ENCODE measurements around the gene KRTAP4-12. TPM values are rescaled to one million over a fixed set of nuclear protein-coding genes. Genes with fewer than 3 reads are reported as not detected.
"Not testable (repeated sequence)": the region's sequence is repeated elsewhere in the genome, so short reads cannot be mapped to it uniquely, and the experiment has no call there.

Gene KRTAP4-12
- total and polyA plus RNA-seq, 2 of the 13 experiments (the other 11 are each of a cell fraction or from before 2014, with no cell fraction given) = not detected

- FAIRE-seq; CTCF ChIA-PET (ENCODE audit: low intra/inter-chr PET ratio, low total read pairs); H2AFZ ChIP-seq (ENCODE audit: low read length); ATAC-seq; H3K4me3 ChIP-seq (replicated peaks in 1 of 3; ENCODE audit: insufficient read depth in 1 of 3, low read depth in 2 of 3, low read length in 3 of 3); DNase-seq (ENCODE audit: low spot score); H3K36me3 ChIP-seq (replicated peaks in 1 of 2; ENCODE audit: control insufficient read depth in 1 of 2, insufficient read depth in 2 of 2, low read length in 2 of 2); BruUV-seq (replicated peaks); H3K9me3 ChIP-seq (ENCODE audit: low read length); POLR2A ChIA-PET; H3K9ac ChIP-seq (ENCODE audit: insufficient read depth, low read depth, low read length); H3K27me3 ChIP-seq (ENCODE audit: control insufficient read depth in 1 of 2, insufficient read depth in 2 of 2, low read length in 2 of 2); H3K4me1 ChIP-seq (ENCODE audit: insufficient read depth, low read length); H4K20me1 ChIP-seq (ENCODE audit: insufficient read depth, low read length); H3K79me2 ChIP-seq (ENCODE audit: insufficient read depth, low read length); intact Hi-C loops (cut with micrococcal nuclease; ENCODE audit: unreplicated experiment); H3K27ac ChIP-seq (ENCODE audit: extremely low read length, insufficient read depth, low read length); H3K4me2 ChIP-seq (ENCODE audit: low read depth, low read length); in situ Hi-C loops (cut with HindIII; ENCODE audit: extremely low pct_ligation_motif_present, low pct_unique_long_range_greater_than_20kb): not testable (repeated sequence)
- 47% methylated on average over 7 of the region's 12 CpGs for WGBS (ENCODE audit: low lambda C conversion rate)
Measured at GRCh38 chr17:41123292-41123990, 541 bp downstream of the KRTAP4-12 start.

GRCh38 chr17:41121742-41122141, 2.2 kb downstream of the KRTAP4-12 start:
- intact Hi-C loops (cut with micrococcal nuclease; ENCODE audit: unreplicated experiment) (no loop called here), in situ Hi-C loops (cut with HindIII; ENCODE audit: extremely low pct_ligation_motif_present, low pct_unique_long_range_greater_than_20kb) (no loop called here)
- no peaks in the 10 kb centered on the region for H3K9me3 ChIP-seq (ENCODE audit: low read length)
- POLR2A ChIA-PET = interaction anchor here (0.6 kb wide), 1 partner anchor 131 kb away, joined by 3 read pairs; no protein-coding TSS in a partner anchor
- WGBS (ENCODE audit: low lambda C conversion rate) = 0% methylated on average over 2 of the region's 2 CpGs
- no peak overlapping the region for H2AFZ ChIP-seq (ENCODE audit: low read length)
- H3K27ac ChIP-seq (ENCODE audit: extremely low read length, insufficient read depth, low read length) = no peak overlapping the region
- no peak overlapping the region for H3K4me2 ChIP-seq (ENCODE audit: low read depth, low read length)
- H3K36me3 ChIP-seq (replicated peaks in 1 of 2; ENCODE audit: control insufficient read depth in 1 of 2, insufficient read depth in 2 of 2, low read length in 2 of 2) = no peaks in the 10 kb centered on the region
- H3K9ac ChIP-seq (ENCODE audit: insufficient read depth, low read depth, low read length) = no peak overlapping the region
- no peaks in the 10 kb centered on the region for H3K27me3 ChIP-seq (ENCODE audit: control insufficient read depth in 1 of 2, insufficient read depth in 2 of 2, low read length in 2 of 2)
- no peak for ATAC-seq
- no peaks in the 10 kb centered on the region for H3K4me1 ChIP-seq (ENCODE audit: insufficient read depth, low read length)
- no peak overlapping the region for H3K4me3 ChIP-seq (replicated peaks in 1 of 3; ENCODE audit: insufficient read depth in 1 of 3, low read depth in 2 of 3, low read length in 3 of 3)
- CTCF ChIA-PET (ENCODE audit: low intra/inter-chr PET ratio, low total read pairs) = no interaction called here
- BruUV-seq (replicated peaks) = no TSS peak
- no peaks in the 10 kb centered on the region for H3K79me2 ChIP-seq (ENCODE audit: insufficient read depth, low read length)
- no peak for DNase-seq (ENCODE audit: low spot score)
- no peak for FAIRE-seq
- H4K20me1 ChIP-seq (ENCODE audit: insufficient read depth, low read length) = no peaks in the 10 kb centered on the region
- TF ChIP-seq HNRNPK (IDR thresholded peaks at IDR 0.05; ENCODE audit: low read depth, low read length, poor library complexity, severe bottlenecking) (peak; percentile 99), PAXIP1 (CRISPR knock-in tag; conservative IDR thresholded peaks at IDR 0.05) (no peak), CCDC6 (CRISPR knock-in tag; IDR thresholded peaks at IDR 0.05) (no peak), SMAD9 (CRISPR knock-in tag; IDR thresholded peaks at IDR 0.05) (no peak), ELK4 (CRISPR knock-in tag; IDR thresholded peaks at IDR 0.05; ENCODE audit: borderline replicate concordance) (no peak), ZBTB8A (CRISPR knock-in tag; IDR thresholded peaks at IDR 0.05; ENCODE audit: borderline replicate concordance, low read depth) (no peak), NR3C1 (CRISPR knock-in tag; IDR thresholded peaks at IDR 0.05) (no peak), PCBP2 (optimal IDR thresholded peaks at IDR 0.05; ENCODE audit: low read depth, low read length, poor library complexity, severe bottlenecking) (peak; percentile 85), KDM4B (CRISPR knock-in tag; IDR thresholded peaks at IDR 0.05) (no peak), PCBP1 (IDR thresholded peaks at IDR 0.05; ENCODE audit: borderline replicate concordance, low read depth, low read length) (peak; percentile 90), AGO2 (optimal IDR thresholded peaks at IDR 0.05; ENCODE audit: low read depth, low read length) (no peak), NFKBIZ (CRISPR knock-in tag; IDR thresholded peaks at IDR 0.05) (no peak), FOXK2 (IDR thresholded peaks at IDR 0.05) (no peak)
